Stimulated activated CD4-positive, alpha-beta T cell treated with anti-CD3 and anti-CD28 coated beads, Interleukin-1b, Interleukin-23, amount 100 ng/mL, for 48 hours (primary cell): ENCODE data around the gene CCR3.

ENCODE experiments used
- DNase-seq: peaks from one replicate; pipeline ENCODE4 v3.0.0-alpha.2; 2020

The CCR3 gene

DNA sequence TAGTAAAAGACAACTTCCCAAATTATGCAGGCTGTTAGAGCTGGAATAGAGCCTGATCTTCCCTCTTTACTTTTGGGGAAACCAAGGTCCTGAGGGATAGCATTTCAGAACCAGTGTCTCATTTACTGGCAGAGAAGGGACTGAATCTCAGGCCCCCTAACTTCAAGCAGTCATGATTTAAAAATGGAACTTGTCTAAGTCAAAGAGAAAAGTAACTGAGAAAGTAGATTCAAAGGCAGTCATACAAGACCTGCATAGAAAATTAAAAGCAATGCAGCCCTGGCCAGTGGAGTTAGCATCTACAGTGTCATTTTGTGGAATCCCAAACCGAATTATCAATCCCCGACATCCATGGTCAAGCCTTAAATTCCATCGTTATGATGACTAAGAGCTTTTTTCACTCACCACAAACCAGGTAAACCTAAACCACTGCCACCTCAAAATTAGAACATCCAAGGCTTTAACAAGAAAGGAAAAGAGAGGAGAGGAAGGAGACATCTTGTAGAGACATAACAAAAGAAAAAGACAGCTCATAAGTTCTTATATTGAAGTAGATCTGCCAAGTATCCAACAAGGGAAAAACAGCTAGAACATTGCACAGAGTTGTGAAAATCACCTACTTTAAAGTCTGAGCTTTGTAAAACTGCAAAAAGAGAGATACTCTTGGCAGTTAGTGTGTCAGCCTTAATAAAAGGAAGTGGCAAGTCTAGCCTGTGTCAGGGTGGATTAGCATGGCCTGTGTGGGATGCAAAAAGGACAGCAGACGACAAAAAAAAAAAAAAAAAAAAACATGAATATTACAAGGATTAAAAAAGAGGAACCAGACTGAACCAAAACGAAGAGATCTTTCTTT, 57.6 kb downstream of the CCR3 start:
- DNase-seq: no peak

DNA sequence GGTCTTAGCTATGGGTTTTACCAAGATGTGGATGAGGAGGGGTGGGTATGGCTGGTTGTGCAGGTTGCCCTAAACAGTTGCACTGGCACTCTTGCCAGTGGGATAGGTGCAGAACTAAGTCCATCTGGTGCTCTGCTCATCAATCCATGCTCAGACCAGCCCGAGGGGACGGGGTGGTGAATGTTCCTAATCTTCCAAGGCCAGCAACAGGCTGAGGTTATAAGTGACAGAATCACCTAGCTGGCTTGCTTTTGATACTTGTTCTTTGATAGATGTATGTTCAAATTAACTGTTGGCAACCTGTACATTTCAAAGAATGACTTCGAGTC, 58.2 kb downstream of the CCR3 start:
- no peak for DNase-seq

DNA sequence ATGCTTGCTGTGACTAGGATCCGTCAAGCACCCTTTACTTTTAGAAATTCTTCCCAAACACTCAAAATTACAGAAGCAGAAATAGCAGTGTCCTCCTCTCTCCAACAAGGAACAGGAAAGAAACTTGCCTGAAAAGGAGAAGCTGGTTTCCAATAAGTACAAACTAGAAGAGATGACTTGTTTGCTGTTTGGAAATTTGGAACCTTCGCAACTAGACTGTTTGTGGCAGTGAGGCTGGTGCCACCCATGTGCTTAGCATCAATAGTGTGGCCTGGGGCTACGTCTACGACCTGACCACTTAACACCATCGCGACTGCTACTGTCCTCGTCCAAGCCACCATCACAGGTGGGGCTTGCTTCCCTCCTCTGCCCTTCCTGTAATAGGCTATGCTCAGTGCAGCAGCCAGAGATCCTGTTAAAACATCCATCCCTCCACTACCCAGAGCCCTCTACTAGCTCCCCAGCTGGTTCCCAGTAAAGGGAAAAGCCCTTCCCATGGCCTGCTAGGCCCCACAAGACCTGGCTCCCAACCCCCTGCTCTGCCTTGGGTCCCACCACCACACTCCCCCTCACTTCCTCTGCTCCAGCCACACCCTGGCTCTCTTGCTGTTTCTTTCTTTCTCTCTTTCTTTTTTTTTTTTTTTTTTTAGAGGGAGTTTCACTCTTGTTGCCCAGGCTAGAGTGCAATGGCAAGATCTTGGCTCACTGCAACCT, 59.0 kb downstream of the CCR3 start:
- DNase-seq: no peak

- DNase-seq: no peak
Measured at GRCh38 chr3:46303240-46303639, 61.0 kb downstream of the CCR3 start.

DNA sequence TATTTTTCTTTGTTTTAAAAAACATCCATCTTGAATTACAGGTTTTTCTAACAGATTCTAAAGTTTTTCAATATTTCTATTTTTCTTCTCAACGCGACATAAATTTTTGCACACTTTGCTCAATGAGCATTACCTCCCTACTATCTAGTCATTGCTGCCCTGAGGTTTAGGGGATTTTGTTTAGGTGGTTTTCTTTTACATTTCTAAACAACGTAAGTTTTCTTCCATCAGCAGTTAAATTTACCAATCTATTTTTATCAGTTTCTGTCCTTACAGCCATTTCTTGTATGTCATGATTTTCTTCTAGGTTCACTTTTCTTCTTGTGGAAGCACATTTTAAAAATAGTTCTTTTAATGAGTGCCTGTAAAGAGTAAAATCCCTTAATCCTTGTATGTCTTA, 62.5 kb downstream of the CCR3 start:
- no peak for DNase-seq

DNA sequence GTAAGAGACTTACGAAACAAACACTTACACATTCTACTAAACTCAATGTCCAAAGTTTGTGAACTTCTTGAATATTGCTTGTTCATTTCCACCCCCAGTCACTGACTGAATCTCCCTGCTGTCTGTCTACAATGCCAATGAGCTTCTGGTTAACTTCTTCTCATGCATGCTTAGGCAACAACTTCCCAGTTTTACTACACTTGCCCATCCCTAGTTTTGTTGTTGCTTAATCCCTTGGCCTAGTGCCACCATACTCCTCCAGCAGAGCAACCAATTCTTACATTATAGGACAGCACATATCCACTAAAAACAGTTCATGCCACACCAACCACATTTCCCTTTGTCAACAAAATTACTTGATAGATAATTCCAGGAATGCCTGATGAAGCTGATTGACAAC, 70.7 kb downstream of the CCR3 start:
- no peak for DNase-seq

DNA sequence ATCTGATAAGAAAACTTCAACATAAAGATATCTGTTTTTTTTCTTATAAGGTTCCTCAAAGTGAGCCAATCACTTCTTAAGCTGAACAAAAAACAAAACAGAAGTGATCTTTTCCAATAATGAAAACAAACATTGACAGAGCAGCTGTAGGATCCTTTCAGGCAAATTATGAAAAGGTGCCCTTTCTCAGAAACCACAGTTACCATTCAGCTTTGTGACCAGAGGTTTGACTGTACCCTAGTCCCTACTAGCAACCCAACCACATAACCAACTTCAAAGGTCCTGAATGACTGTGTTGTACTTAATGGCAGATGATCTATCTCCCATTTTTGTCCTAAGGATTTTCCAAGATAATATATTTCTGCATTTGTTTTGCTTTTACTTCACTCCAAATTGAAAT, 72.3 kb downstream of the CCR3 start:
- no peak for DNase-seq

DNA sequence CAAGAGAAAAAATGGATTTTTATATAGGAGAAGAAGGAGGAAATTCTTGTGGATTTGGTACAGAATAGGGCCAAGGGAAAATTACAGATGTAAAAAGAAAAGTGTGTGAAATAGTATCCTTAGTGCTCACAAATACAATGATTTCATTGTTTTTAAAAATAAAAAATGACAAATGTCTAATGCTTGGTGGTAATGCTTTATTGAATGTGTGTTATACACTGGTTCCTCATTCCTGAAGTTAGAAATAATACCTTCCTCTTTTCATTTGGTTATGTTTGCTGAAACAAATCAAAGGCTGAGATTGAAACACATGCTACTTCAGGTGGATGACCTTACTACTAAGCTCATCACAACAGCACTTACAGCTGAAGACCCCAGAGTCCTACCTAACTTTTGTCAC, 73.9 kb downstream of the CCR3 start:
- no peak for DNase-seq
